DOHH2 (cell line): ENCODE data around the gene YAE1.

Experiments
- EZH2phosphoT487 ChIP-seq: fragments of 200-600 bp; sonication (generic); IDR thresholded peaks from 2 replicates; pipeline ENCODE4 v1.6.1; 2017; ENCODE audit warnings: borderline replicate concordance, mild to moderate bottlenecking, antibody characterized with exemption, low read length, moderate library complexity, mixed read lengths
- TF ChIP-seq, protein P1 (sequence below): fragments of 200-600 bp; sonication (generic); IDR thresholded peaks from one replicate; pipeline ENCODE4 v1.5.1; 2014; ENCODE audit warnings: antibody characterized with exemption, mild to moderate bottlenecking, low read depth, low read length; ENCODE audit not compliant: poor library complexity, severe bottlenecking

DNA sequence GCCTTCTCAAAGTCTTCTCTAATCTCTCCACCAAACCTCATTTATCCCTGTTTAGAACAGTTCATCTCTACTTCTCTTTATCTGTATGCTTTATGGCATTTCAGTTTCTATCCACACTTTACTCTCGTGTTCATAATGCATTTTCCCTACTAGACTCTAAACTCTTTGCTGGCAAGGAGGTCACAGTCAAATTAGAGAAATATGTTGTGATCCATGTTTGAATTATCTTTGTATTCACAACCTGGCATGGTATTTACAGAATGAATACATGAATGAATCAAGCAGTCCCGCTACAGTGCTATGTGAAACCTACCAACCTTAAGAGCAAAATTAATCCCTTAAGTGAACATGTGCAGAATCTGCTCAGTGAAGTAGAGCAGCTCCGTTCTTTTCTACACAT, 12.8 kb upstream of the YAE1 start:
- TF ChIP-seq, protein P1, sequence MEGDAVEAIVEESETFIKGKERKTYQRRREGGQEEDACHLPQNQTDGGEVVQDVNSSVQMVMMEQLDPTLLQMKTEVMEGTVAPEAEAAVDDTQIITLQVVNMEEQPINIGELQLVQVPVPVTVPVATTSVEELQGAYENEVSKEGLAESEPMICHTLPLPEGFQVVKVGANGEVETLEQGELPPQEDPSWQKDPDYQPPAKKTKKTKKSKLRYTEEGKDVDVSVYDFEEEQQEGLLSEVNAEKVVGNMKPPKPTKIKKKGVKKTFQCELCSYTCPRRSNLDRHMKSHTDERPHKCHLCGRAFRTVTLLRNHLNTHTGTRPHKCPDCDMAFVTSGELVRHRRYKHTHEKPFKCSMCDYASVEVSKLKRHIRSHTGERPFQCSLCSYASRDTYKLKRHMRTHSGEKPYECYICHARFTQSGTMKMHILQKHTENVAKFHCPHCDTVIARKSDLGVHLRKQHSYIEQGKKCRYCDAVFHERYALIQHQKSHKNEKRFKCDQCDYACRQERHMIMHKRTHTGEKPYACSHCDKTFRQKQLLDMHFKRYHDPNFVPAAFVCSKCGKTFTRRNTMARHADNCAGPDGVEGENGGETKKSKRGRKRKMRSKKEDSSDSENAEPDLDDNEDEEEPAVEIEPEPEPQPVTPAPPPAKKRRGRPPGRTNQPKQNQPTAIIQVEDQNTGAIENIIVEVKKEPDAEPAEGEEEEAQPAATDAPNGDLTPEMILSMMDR, result no peak
- no peak for TF ChIP-seq EZH2phosphoT487
